Measurements from ENCODE around the gene CRB2. TPM values are rescaled to one million over a fixed set of nuclear protein-coding genes. Genes with fewer than 3 reads are reported as not detected.

CRB2 gene
- total and polyA plus RNA-seq, 2 of the 13 experiments (the other 11 are each of a cell fraction or from before 2014, with no cell fraction given), result 0.01 to 0.29 TPM

DNA sequence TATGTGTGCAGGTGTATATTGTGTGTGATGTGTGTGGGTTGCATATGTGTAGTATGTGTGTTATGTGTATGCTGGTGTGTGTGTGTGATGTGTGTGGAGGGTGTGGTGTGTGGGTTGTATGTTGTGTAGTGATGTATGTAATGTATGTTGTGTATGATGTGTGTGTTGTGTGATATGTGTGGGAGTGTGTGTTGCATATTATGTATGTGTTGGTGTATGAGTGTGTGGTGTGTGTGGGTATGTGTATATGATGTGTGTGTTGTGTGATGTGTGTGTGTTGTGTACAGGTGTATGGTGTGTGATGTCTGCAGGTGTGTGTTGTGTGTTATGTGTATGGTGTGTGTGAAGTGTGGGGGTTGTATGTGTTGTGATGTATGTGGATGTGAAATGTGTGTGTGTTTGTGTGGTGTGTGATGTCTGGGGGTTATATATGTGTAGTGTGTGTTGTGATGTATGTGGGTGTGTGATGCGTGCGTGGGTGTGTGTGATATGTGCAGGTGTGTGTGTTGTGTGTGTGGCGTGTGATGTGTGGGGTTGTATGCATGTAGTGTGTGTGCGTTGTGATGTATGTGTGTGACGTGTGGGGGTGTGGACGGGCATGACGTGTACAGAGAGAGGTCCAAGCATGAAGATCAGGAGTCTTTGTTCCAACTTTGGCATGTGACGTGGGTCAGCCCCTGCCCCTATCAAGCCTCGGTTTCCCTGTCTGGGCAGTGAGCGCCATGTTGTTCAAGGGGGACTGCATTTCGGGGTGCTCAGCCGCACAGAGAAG, 8.5 kb upstream of the CRB2 start:
- no peak overlapping the region for H3K4me2 ChIP-seq (ENCODE audit: low read depth, low read length)
- in situ Hi-C loops (cut with HindIII; ENCODE audit: extremely low pct_ligation_motif_present, low pct_unique_long_range_greater_than_20kb), result no loop called here
- CTCF ChIA-PET (ENCODE audit: low intra/inter-chr PET ratio, low total read pairs), result no interaction called here

More for the DNA sequence above, 8.5 kb upstream of the CRB2 start:
- H3K79me2 ChIP-seq (ENCODE audit: insufficient read depth, low read length), result no peaks in the 10 kb centered on the region
- intact Hi-C loops (cut with micrococcal nuclease; ENCODE audit: unreplicated experiment), result loop anchor here (2.0 to 5.0 kb wide), 2 partner anchors 123 to 245 kb away; no protein-coding TSS in a partner anchor
- H3K9ac ChIP-seq (ENCODE audit: insufficient read depth, low read depth, low read length), result no peak overlapping the region
- H3K27ac ChIP-seq (ENCODE audit: extremely low read length, insufficient read depth, low read length), result no peak overlapping the region
- no peaks in the 10 kb centered on the region for H4K20me1 ChIP-seq (ENCODE audit: insufficient read depth, low read length)
- 46% methylated on average over 10 of the region's 12 CpGs for WGBS (ENCODE audit: low lambda C conversion rate)
- H3K4me3 ChIP-seq (replicated peaks in 1 of 3; ENCODE audit: insufficient read depth in 1 of 3, low read depth in 2 of 3, low read length in 3 of 3), result no peak overlapping the region
- no peak overlapping the region for H2AFZ ChIP-seq (ENCODE audit: low read length)
- peak; percentile 77 for FAIRE-seq
- no peak for ATAC-seq
- BruUV-seq (replicated peaks), result no TSS peak
- H3K4me1 ChIP-seq (ENCODE audit: insufficient read depth, low read length), result peaks cover 38% of the 10 kb centered on the region
- TF ChIP-seq, protein P1, sequence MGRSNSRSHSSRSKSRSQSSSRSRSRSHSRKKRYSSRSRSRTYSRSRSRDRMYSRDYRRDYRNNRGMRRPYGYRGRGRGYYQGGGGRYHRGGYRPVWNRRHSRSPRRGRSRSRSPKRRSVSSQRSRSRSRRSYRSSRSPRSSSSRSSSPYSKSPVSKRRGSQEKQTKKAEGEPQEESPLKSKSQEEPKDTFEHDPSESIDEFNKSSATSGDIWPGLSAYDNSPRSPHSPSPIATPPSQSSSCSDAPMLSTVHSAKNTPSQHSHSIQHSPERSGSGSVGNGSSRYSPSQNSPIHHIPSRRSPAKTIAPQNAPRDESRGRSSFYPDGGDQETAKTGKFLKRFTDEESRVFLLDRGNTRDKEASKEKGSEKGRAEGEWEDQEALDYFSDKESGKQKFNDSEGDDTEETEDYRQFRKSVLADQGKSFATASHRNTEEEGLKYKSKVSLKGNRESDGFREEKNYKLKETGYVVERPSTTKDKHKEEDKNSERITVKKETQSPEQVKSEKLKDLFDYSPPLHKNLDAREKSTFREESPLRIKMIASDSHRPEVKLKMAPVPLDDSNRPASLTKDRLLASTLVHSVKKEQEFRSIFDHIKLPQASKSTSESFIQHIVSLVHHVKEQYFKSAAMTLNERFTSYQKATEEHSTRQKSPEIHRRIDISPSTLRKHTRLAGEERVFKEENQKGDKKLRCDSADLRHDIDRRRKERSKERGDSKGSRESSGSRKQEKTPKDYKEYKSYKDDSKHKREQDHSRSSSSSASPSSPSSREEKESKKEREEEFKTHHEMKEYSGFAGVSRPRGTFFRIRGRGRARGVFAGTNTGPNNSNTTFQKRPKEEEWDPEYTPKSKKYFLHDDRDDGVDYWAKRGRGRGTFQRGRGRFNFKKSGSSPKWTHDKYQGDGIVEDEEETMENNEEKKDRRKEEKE (IDR thresholded peaks at IDR 0.05), result no peak
- TF ChIP-seq SALL1 (CRISPR knock-in tag; IDR thresholded peaks at IDR 0.05) (no peak), HNF4A (CRISPR knock-in tag; IDR thresholded peaks at IDR 0.05) (no peak), SMAD3 (CRISPR knock-in tag; IDR thresholded peaks at IDR 0.05) (no peak), SMAD9 (CRISPR knock-in tag; IDR thresholded peaks at IDR 0.05) (no peak), CREB1 (IDR thresholded peaks at IDR 0.05) (peak; percentile 88), CREB1 (CRISPR knock-in tag; IDR thresholded peaks at IDR 0.05) (no peak), KLF6 (CRISPR knock-in tag; IDR thresholded peaks at IDR 0.05) (no peak), FOXP1 (IDR thresholded peaks at IDR 0.05) (peak; percentile 54), FOXP1 (CRISPR knock-in tag; IDR thresholded peaks at IDR 0.05) (no peak), KDM2A (CRISPR knock-in tag; IDR thresholded peaks at IDR 0.05; ENCODE audit: borderline replicate concordance, low read depth) (no peak), U2AF1 (optimal IDR thresholded peaks at IDR 0.05; ENCODE audit: low read depth, low read length) (no peak)
- TF ChIP-seq, protein P2, sequence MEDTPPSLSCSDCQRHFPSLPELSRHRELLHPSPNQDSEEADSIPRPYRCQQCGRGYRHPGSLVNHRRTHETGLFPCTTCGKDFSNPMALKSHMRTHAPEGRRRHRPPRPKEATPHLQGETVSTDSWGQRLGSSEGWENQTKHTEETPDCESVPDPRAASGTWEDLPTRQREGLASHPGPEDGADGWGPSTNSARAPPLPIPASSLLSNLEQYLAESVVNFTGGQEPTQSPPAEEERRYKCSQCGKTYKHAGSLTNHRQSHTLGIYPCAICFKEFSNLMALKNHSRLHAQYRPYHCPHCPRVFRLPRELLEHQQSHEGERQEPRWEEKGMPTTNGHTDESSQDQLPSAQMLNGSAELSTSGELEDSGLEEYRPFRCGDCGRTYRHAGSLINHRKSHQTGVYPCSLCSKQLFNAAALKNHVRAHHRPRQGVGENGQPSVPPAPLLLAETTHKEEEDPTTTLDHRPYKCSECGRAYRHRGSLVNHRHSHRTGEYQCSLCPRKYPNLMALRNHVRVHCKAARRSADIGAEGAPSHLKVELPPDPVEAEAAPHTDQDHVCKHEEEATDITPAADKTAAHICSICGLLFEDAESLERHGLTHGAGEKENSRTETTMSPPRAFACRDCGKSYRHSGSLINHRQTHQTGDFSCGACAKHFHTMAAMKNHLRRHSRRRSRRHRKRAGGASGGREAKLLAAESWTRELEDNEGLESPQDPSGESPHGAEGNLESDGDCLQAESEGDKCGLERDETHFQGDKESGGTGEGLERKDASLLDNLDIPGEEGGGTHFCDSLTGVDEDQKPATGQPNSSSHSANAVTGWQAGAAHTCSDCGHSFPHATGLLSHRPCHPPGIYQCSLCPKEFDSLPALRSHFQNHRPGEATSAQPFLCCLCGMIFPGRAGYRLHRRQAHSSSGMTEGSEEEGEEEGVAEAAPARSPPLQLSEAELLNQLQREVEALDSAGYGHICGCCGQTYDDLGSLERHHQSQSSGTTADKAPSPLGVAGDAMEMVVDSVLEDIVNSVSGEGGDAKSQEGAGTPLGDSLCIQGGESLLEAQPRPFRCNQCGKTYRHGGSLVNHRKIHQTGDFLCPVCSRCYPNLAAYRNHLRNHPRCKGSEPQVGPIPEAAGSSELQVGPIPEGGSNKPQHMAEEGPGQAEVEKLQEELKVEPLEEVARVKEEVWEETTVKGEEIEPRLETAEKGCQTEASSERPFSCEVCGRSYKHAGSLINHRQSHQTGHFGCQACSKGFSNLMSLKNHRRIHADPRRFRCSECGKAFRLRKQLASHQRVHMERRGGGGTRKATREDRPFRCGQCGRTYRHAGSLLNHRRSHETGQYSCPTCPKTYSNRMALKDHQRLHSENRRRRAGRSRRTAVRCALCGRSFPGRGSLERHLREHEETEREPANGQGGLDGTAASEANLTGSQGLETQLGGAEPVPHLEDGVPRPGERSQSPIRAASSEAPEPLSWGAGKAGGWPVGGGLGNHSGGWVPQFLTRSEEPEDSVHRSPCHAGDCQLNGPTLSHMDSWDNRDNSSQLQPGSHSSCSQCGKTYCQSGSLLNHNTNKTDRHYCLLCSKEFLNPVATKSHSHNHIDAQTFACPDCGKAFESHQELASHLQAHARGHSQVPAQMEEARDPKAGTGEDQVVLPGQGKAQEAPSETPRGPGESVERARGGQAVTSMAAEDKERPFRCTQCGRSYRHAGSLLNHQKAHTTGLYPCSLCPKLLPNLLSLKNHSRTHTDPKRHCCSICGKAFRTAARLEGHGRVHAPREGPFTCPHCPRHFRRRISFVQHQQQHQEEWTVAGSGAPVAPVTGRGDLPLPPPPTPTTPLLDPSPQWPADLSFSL (CRISPR knock-in tag; IDR thresholded peaks at IDR 0.05), result peak; percentile 43
- TF ChIP-seq, protein P3, sequence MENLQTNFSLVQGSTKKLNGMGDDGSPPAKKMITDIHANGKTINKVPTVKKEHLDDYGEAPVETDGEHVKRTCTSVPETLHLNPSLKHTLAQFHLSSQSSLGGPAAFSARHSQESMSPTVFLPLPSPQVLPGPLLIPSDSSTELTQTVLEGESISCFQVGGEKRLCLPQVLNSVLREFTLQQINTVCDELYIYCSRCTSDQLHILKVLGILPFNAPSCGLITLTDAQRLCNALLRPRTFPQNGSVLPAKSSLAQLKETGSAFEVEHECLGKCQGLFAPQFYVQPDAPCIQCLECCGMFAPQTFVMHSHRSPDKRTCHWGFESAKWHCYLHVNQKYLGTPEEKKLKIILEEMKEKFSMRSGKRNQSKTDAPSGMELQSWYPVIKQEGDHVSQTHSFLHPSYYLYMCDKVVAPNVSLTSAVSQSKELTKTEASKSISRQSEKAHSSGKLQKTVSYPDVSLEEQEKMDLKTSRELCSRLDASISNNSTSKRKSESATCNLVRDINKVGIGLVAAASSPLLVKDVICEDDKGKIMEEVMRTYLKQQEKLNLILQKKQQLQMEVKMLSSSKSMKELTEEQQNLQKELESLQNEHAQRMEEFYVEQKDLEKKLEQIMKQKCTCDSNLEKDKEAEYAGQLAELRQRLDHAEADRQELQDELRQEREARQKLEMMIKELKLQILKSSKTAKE (CRISPR knock-in tag; IDR thresholded peaks at IDR 0.05; ENCODE audit: borderline replicate concordance), result no peak
- no peaks in the 10 kb centered on the region for H3K9me3 ChIP-seq (ENCODE audit: low read length)
- POLR2A ChIA-PET, result no interaction called here
- peaks cover 2 to 40% of the 10 kb centered on the region in 2 experiments for H3K27me3 ChIP-seq (ENCODE audit: control insufficient read depth in 1 of 2, insufficient read depth in 2 of 2, low read length in 2 of 2)
- no peak for DNase-seq (ENCODE audit: low spot score)
- no peaks in the 10 kb centered on the region for H3K36me3 ChIP-seq (replicated peaks in 1 of 2; ENCODE audit: control insufficient read depth in 1 of 2, insufficient read depth in 2 of 2, low read length in 2 of 2)
